ENCODE measurements around the gene PRUNE2.
"Not testable (repeated sequence)": the region's sequence is repeated elsewhere in the genome, so short reads cannot be mapped to it uniquely, and the experiment has no call there.

Gene PRUNE2

GRCh38 chr9:76866689-76867088 is 39.2 kb downstream of the PRUNE2 start:
- DNase-seq, result no peak

GRCh38 chr9:76863832-76864231 is 42.1 kb downstream of the PRUNE2 start:
- no peak for DNase-seq

- no peak for DNase-seq
Measured at GRCh38 chr9:76859860-76860259, 46.1 kb downstream of the PRUNE2 start.

GRCh38 chr9:76858248-76858647 is 47.7 kb downstream of the PRUNE2 start:
- not testable (repeated sequence) for DNase-seq

- no peak for DNase-seq
Measured at GRCh38 chr9:76856016-76856415, 49.9 kb downstream of the PRUNE2 start.

- DNase-seq, result no peak
Measured at GRCh38 chr9:76855015-76855414, 50.9 kb downstream of the PRUNE2 start.

- DNase-seq, result no peak
Measured at GRCh38 chr9:76852026-76852425, 53.9 kb downstream of the PRUNE2 start.

- no peak for DNase-seq
Measured at GRCh38 chr9:76846297-76846696, 59.6 kb downstream of the PRUNE2 start.

GRCh38 chr9:76845254-76845653 is 60.7 kb downstream of the PRUNE2 start:
- no peak for DNase-seq

- no peak for DNase-seq
Measured at GRCh38 chr9:76835571-76836283, 70.2 kb downstream of the PRUNE2 start.

GRCh38 chr9:76828447-76828846 is 77.5 kb downstream of the PRUNE2 start:
- DNase-seq, result no peak

GRCh38 chr9:76827296-76828080 is 78.4 kb downstream of the PRUNE2 start:
- no peak for DNase-seq

- no peak for DNase-seq
Measured at GRCh38 chr9:76820431-76820830, 85.5 kb downstream of the PRUNE2 start.

GRCh38 chr9:76818271-76818670 is 87.6 kb downstream of the PRUNE2 start:
- DNase-seq, result no peak

GRCh38 chr9:76817489-76817888 is 88.4 kb downstream of the PRUNE2 start:
- DNase-seq, result no peak

GRCh38 chr9:76812591-76812990 is 93.3 kb downstream of the PRUNE2 start:
- no peak for DNase-seq

- no peak for DNase-seq
Measured at GRCh38 chr9:76810377-76810957, 95.4 kb downstream of the PRUNE2 start.

- DNase-seq, result no peak
Measured at GRCh38 chr9:76808636-76809035, 97.3 kb downstream of the PRUNE2 start.

GRCh38 chr9:76803762-76804161 is 102.2 kb downstream of the PRUNE2 start:
- no peak for DNase-seq

GRCh38 chr9:76803083-76803482 is 102.8 kb downstream of the PRUNE2 start:
- no peak for DNase-seq

GRCh38 chr9:76800901-76801300 is 105.0 kb downstream of the PRUNE2 start:
- DNase-seq, result no peak

GRCh38 chr9:76799473-76799872 is 106.4 kb downstream of the PRUNE2 start:
- no peak for DNase-seq

- DNase-seq, result no peak
Measured at GRCh38 chr9:76798527-76798926, 107.4 kb downstream of the PRUNE2 start.

- no peak for DNase-seq
Measured at GRCh38 chr9:76796296-76796695, 109.6 kb downstream of the PRUNE2 start.

All from cortex of kidney (tissue), 1 donor.